HG03064 (cell line): ENCODE data around the gene PIP5K1A.
"Not testable (repeated sequence)": the region's sequence is repeated elsewhere in the genome, so short reads cannot be mapped to it uniquely, and the experiment has no call there.

Source experiments
- ATAC-seq: cut with Tn5 transposase; IDR thresholded peaks from one replicate; pipeline ENCODE4 v1.9.1; 2021; ENCODE audit warnings: low read depth; ENCODE audit not compliant: unreplicated experiment

Gene PIP5K1A

DNA sequence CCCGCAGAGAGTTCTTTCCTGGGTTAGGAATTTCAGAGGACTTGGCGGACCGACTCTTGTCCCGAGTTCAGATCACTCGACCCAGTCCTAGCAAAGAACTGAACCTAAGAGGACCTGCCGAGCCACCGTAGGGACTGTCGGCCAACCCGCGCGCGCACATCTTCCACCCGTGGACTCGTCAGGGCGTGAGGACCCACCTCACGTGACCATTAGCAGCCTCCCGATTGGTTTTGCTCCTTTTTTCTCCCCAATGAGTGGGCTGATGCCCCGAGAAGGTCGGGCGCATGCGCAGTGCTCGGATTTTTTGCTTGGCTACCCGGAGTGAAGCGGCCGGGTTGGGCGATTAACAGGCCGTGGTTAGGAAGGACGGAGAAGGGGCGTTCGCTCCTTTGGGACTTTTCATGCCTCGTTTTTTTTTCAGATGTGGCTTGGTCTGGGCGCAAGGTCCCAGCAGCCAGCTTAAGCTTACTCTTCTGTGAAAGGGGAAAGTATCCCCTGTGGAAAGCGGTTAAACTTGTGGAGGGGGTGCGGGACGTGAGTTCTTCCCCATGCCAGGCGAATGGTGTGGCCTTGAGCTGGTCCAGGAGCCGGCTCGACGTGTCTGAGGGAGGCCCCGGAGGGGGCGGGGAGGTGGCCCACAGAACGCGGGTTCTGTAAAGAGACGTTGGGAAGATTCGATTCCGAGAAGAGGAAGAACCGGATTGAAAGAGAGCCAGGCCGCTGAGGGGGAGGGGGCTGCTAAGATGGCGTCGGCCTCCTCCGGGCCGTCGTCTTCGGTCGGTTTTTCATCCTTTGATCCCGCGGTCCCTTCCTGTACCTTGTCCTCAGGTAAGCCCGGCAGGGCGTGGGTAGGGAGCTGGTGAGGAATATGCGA, at the start of gene PIP5K1A:
Gene PIP5K1A, plus strand, starts transcription at position 299 of the 874 bp plus-strand sequence. Its CDS starts 445 bp downstream, at position 744.
- ATAC-seq, result peak; percentile 67

DNA sequence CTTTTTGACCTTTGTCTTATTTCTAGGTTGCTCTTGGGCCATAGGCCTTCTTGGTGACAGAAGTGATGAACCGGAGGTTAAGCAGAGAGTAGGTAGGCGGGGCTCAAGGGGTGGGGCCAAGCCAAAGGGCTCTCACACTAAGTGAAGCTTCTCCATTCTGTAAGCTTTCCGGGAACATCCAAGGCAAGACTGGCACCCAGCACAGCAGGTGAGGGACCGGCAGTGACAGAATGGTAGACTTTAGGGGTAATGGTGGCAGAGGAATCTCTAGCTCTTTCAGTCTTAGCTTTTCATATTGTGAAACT, 41.9 kb upstream of the PIP5K1A start, which contains the start of gene TNFAIP8L2:
Gene TNFAIP8L2, plus strand, starts transcription at position 135 of the 305 bp plus-strand sequence. CDS start 2,049 bp downstream, outside the sequence.
- no peak for ATAC-seq

GRCh38 chr1:151157067-151157531, 41.3 kb upstream of the PIP5K1A start:
- no peak for ATAC-seq

DNA sequence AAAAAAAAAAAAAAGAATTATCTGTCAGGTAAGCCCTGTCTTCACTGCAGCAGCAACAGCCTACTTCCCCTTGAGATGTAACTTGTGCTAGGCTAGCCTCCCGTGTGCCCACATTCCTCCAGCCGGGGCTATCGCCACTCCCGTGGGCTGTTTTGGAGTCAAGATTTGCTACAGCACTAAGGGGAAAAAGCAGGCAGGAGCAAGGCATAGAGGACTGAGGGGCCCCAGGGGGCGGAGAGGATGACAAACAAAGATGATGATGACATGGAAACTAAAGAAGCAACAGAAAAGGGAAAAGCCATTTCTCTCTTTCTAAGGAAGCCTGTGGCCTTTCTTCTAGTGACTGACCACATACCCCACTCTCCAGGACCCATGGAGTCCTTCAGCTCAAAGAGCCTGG, 40.0 kb upstream of the PIP5K1A start:
- no peak for ATAC-seq

DNA sequence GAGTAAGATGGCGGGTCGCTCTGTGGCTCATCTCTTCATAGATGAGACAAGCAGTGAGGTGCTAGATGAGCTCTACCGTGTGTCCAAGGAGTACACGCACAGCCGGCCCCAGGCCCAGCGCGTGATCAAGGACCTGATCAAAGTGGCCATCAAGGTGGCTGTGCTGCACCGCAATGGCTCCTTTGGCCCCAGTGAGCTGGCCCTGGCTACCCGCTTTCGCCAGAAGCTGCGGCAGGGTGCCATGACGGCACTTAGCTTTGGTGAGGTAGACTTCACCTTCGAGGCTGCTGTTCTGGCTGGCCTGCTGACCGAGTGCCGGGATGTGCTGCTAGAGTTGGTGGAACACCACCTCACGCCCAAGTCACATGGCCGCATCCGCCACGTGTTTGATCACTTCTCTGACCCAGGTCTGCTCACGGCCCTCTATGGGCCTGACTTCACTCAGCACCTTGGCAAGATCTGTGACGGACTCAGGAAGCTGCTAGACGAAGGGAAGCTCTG, 39.6 kb upstream of the PIP5K1A start:
- no peak for ATAC-seq

DNA sequence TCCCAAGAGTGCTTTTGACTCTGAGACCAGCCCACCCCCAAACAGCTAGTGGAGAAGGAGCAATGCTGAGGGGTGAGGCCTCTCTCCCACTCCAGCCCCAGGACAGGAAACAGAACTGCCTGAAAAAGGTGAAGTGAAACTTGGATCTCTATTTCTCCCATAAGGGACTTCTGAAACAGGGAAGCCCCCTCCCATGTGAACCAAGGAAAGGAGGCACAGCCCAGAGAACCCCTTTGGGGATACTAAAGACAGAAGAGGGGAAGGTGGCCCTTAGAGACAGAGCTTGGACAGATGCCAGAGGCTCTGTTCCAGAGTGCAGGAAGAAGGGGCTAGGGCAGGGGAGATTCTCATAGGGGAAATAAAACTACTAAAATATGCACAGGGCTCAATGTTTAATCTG, 39.0 kb upstream of the PIP5K1A start:
- no peak for ATAC-seq

DNA sequence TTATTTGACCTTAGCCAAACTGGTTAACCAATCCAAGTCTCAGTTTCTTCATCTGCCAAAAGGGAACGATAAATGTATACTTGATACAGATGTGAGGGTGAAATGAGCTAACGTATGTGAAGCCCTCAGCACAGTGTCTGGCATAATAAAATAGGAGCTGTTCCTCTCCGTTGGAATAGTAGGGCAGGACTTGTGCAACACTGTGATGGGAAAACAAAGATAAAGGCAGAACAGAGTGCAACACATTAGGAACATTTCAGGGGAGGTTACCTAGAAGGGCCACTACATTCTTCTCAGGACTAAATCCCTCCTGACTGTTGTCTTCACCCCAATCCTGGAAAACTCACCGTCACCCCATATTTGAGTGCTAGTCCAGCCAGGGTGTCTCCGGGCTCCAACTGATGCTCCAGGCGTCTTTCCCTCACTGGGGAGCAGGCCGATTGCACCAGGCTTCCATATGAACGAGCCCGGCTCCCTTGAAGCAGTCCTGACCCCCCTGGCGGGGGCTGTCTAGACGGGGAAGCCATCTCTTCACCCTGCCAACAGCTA, 33.5 kb upstream of the PIP5K1A start:
- no peak for ATAC-seq

DNA sequence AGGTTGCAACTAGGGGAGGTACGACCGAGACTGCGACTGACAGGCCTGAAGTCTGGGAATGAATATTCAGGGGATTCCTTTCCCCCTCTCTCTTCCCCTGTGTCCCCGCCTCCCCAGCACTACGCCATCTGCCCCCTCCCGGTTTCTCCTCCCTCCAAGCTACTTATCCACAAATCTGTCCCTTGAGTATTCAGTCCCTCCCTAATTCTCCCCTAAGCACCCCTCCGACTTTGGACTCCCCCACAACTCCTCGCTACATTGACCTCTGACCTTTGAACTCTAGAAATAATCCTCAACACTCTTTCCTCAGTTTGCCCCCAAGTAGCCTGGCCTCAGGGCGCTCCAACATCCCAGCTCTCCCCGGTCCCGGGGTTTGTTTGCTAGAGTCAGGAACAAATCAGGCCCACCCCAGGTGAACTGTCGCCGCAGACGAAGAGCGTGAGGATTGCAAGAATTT, 33.0 kb upstream of the PIP5K1A start:
- no peak for ATAC-seq

GRCh38 chr1:151165738-151166504, 32.4 kb upstream of the PIP5K1A start, which contains the start of the genes LYSMD1 and SCNM1:
LYSMD1 (minus strand) TSS chr1:151165902; CDS start chr1:151165258, 644 bp downstream.
SCNM1 (plus strand) TSS chr1:151166144; CDS start chr1:151166153, 9 bp downstream.
- ATAC-seq, result peak; percentile 81

DNA sequence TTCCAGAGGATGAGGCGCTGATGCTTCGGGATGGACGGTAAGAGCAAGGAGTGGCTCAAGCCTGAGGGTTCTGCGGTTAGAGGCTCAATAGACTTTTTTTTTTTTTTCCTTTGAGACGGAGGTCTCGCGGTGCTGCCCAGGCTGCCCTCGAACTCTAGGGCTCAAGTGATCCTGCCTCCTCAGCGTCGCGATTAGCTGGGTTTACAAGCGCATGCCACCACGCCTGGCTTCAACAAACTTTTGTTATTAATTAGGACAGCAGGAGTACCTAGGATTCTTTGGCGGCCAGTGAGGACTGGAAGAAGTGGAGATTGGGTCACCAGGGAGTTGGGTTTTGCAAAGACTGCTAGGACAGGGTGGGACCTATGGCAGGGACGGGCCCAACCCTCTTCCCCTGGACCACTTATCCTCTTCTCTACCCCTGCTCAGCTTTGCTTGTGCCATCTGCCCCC, 31.8 kb upstream of the PIP5K1A start:
- no peak for ATAC-seq

DNA sequence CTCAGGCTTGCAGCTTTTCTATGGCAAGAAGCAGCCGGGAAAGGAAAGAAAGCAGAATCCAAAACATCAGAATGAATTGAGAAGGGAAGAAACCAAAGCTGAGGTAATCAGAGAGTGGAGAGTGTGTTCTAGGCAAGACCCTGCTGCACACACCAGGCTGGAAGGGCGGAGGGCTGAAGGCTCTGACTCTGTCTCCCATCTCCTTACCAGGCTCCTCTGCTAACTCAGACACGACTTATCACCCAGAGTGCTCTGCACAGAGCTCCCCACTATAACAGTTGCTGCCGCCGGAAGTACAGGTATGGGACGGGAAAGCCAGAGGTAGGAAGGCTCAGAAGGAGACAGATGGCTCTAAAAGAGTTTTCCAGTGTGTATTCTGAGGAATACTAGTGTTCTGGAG, 31.2 kb upstream of the PIP5K1A start:
- no peak for ATAC-seq

GRCh38 chr1:151171190-151171589, 27.2 kb upstream of the PIP5K1A start:
- no peak for ATAC-seq

DNA sequence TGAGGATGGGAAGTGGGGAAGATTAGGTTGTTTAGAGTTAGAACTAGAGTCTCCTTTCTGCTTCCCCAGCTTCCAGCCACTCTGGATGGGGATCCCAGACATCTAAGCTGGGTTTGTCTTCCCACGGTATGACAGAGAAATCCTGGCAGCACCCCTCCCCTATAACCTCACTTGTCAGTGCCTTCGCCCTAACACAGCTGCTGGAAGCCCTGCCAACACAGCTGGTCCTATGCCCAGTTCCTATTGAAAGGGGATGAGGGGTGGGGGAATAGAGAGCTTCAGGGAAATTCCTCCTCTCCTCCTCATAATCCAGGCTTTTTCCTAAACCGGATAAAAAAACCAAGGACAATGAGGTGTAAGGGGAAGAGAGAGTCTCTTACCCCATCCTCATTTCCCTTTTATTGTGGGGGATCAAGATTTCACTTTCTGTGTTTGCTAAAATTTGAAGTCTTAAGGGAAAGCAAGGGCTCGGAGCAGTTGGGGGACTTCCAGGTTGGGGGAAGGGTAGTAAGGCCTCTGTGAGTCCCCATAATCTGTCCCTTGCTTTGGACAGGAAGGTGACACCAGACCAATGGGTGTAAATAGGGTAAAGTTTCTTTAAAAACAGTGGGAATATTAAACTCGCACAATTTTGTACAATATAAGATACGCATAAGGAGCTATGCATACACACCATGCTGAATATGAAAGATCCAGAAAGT, 23.2 kb upstream of the PIP5K1A start:
- no peak for ATAC-seq

DNA sequence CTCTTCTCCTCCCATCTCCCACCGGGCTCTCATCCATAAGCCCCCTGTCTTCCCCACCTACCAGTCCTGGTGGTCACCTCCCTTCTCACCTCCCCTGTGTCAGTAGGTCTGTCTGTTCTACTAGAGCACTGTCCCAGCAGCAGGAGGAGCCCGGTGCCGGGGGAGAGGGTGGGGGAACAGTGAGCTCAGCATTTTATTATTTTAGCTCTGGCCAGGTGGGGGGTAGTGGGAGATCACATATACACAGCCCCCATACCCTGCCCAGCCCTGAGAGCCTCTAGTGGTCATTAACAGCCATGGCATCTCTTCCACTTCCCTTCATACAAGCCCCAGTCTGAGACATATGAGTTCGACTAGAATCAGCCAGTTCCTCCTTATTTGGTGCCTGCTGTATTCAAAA, 22.5 kb upstream of the PIP5K1A start, which contains the start of gene TMOD4:
Gene TMOD4, minus strand, starts transcription at position 119 of the 400 bp plus-strand sequence. CDS start 1,106 bp downstream, outside the sequence.
- no peak for ATAC-seq

GRCh38 chr1:151176514-151177045, 21.8 kb upstream of the PIP5K1A start:
- ATAC-seq, result no peak

GRCh38 chr1:151184211-151184610, 14.1 kb upstream of the PIP5K1A start:
- ATAC-seq, result no peak

- no peak for ATAC-seq
Observed at GRCh38 chr1:151187205-151187604, 11.1 kb upstream of the PIP5K1A start.

DNA sequence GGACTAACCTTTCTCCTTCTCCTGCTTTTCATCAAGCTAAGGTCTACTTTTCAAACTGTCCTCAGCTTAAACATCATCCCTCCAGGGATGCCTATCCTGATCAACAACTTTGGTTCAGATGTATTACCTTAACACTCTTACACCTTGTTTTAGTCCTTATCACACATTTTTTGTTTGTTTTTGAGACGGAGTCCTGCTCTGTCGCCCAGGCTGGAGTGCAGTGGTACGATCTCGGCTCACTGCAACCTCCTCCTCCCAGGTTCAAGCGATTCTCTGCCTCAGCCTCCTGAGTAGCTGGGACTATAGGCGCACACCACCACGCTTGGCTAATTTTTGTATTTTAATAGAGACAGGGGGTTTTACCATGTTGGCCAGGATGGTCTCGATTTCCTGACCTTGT, 9.7 kb upstream of the PIP5K1A start:
- ATAC-seq, result not testable (repeated sequence)

DNA sequence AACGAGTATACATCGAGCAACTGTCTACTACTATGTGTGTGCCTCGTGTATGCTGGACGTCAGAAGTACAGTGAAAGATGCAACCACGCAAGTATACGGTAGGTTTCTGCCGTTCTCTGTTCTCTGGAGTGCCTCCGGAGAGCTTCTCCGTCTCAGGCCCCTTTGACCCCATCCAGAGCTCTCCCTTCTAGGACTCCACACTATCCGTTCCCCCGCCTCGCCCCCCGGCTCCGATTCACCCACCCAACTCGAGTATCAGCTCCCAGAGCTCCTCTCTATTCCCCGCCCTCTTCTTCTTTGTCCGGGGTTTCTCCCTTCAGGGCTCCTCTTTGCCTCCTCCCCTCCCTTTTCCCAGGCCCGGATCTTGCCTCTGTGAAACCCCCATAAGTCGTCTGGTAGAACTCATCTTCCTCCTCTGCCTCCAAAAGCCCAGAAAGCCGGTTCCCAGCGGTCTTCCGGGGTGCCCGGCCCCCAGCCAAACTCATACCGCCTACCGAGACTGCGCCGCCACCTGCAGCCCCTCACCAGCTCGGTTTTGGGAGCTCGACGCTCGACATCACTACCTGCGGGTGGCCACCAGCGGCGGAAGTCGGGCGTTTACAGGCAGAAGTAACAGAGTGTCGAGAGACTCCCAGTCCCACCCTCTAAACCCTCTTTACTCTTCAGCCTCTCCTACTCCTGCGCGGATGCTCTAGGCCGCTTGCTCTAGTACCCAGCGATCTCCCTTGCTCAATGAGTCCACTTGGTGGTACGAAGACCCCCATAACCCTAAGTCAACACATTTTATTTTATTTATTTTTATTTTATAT, 8.5 kb upstream of the PIP5K1A start, which contains the start of gene VPS72:
Gene VPS72, minus strand, starts transcription at position 561 of the 809 bp plus-strand sequence. Its CDS starts 76 bp downstream, at position 485.
- peak; percentile 61 for ATAC-seq
